Left lung (tissue), 10 donors: Measurements from ENCODE around the gene MMD2. TPM values are rescaled to one million over a fixed set of nuclear protein-coding genes. Genes with fewer than 3 reads are reported as not detected.
A peak's percentile ranks its signal among the peaks of the same experiment; 100 is the strongest.

Source experiments
- ATAC-seq: fragments of 200-7000 bp; cut with Tn5 transposase; one replicate; pipeline ENCODE4 v1.9.1; 2020; ENCODE audit warnings: moderate library complexity
- DNase-seq, 4 donors: peaks; one replicate each; pipeline ENCODE4 v3.0.0-alpha.2; 2013 to 2020
- H3K27ac ChIP-seq, 2 donors: fragments of 200-600 bp; sonication (generic) in 1 of 2; one replicate each; pipeline versions ENCODE4 v1.5.0 to v1.8.0; 2020 to 2021
- H3K27me3 ChIP-seq, 2 donors: fragments of 200-600 bp; sonication (generic) in 1 of 2; one replicate each; pipeline versions ENCODE4 v1.5.0 to v1.8.0; 2020 to 2021
- H3K36me3 ChIP-seq, 2 donors: fragments of 200-600 bp; sonication (generic) in 1 of 2; one replicate each; pipeline versions ENCODE4 v1.5.0 to v1.8.0; 2020 to 2021
- H3K4me1 ChIP-seq, 2 donors: fragments of 200-600 bp; one replicate each; pipeline ENCODE4 v1.8.0; 2021
- H3K4me3 ChIP-seq, 2 donors: fragments of 200-600 bp; sonication (generic) in 1 of 2; one replicate each; pipeline versions ENCODE4 v1.5.0 to v1.8.0; 2020 to 2021; ENCODE audit warnings: mild to moderate bottlenecking in 1 of 2
- H3K9me3 ChIP-seq, 2 donors: fragments of 200-600 bp; sonication (generic) in 1 of 2; one replicate each; pipeline versions ENCODE4 v1.5.0 to v1.8.0; 2020 to 2021
- intact Hi-C, 2 donors: fragments of 100-400 bp; cut with DNase I; formaldehyde crosslinking; loops; one replicate each; pipeline versions ENCODE4 v1.11.2 to v1.14.2; 2022
- polyA plus RNA-seq, 6 donors: library from polyadenylated mRNA; unstranded; fragments of 120-200 nt; gene quantifications; one replicate each; pipeline ENCODE4 v1.2.1, GENCODE V29; 2013; ENCODE audit not compliant: insufficient read length in 6 of 6
- total RNA-seq, 2 donors: library from RNA; stranded (reverse); fragmentation: NEBNext Ultra II Directional; extraction: Animal tissue kit (Norgen Biotek cat#: 25700); gene quantifications; one replicate each; pipeline ENCODE4 v1.2.1, GENCODE V29; 2021
- TF ChIP-seq, protein P1 (sequence below), 2 donors: fragments of 200-600 bp; sonication (generic) in 1 of 2; IDR thresholded peaks; one replicate each; pipeline versions ENCODE4 v1.5.0 to v1.8.0; 2021; ENCODE audit warnings: antibody characterized with exemption in 2 of 2
- donor health status: DM: no; HTN: yes; CAD: no.
- donor health status: DM: no; HTN: no; CAD: no.

Gene MMD2
- total and polyA plus RNA-seq, 8 donors: 0.06 to 0.17 TPM; not detected in 6

DNA sequence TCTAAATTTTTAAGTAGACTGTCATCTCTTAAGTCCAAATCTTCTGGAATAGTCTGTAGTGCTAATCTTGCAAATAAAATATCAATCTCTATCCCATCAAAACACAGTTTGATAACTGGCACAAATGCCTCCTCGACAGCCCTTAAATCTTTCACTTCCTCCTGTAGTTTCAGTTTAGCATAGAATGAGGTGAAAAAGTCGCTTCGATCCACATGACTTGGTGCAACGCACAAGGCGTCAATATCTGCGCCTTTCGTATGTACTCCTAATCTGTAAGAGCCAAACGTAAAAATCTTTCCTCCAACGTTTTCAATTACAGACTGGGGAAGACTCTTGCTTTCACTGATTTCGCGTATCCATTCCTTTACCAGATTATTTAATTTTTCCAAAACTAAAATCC is 97.8 kb downstream of the MMD2 start:
- Histone ChIP-seq H3K4me1 (no peaks in the 10 kb centered on the region), H3K27ac (no peak overlapping the region), H3K9me3 (no peaks in the 10 kb centered on the region), H3K36me3 (no peaks in the 10 kb centered on the region), H3K4me3 (peak overlapping the region in 1 of 2 donors; percentile 6), H3K27me3 (peaks cover 0 to 20% of the 10 kb centered on the region in 2 donors)
- TF ChIP-seq, protein P1, sequence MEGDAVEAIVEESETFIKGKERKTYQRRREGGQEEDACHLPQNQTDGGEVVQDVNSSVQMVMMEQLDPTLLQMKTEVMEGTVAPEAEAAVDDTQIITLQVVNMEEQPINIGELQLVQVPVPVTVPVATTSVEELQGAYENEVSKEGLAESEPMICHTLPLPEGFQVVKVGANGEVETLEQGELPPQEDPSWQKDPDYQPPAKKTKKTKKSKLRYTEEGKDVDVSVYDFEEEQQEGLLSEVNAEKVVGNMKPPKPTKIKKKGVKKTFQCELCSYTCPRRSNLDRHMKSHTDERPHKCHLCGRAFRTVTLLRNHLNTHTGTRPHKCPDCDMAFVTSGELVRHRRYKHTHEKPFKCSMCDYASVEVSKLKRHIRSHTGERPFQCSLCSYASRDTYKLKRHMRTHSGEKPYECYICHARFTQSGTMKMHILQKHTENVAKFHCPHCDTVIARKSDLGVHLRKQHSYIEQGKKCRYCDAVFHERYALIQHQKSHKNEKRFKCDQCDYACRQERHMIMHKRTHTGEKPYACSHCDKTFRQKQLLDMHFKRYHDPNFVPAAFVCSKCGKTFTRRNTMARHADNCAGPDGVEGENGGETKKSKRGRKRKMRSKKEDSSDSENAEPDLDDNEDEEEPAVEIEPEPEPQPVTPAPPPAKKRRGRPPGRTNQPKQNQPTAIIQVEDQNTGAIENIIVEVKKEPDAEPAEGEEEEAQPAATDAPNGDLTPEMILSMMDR (IDR thresholded peaks at IDR 0.05): no peak
- ATAC-seq (no peak), DNase-seq (no peak)
- intact Hi-C loops: no loop called here

DNA sequence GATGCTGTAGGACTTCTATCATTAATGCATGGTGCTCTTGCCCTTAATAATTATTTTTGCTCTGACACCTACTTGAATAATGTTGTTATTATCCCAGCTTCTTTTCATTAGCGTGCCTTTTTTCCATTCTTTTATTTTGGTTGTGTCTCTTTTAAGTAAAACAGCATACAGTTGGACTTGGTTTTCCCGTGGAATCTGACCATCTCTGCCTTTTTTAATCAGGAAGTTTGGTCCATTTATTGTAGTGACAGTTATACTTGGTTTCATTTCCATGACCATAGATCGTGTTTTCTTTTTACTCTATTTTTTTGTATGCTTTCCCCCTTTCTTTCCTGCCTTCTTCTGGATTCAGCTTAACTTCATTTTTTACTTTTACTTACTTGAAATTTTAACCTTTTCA is 101.8 kb downstream of the MMD2 start:
- TF ChIP-seq, protein P1 (IDR thresholded peaks at IDR 0.05): no peak
- intact Hi-C loops: no loop called here
- Histone ChIP-seq H3K4me3 (no peak overlapping the region), H3K27me3 (peaks cover 0 to 10% of the 10 kb centered on the region in 2 donors), H3K4me1 (no peaks in the 10 kb centered on the region), H3K36me3 (no peaks in the 10 kb centered on the region), H3K27ac (no peak overlapping the region), H3K9me3 (no peaks in the 10 kb centered on the region)
- DNase-seq (no peak), ATAC-seq (no peak)

DNA sequence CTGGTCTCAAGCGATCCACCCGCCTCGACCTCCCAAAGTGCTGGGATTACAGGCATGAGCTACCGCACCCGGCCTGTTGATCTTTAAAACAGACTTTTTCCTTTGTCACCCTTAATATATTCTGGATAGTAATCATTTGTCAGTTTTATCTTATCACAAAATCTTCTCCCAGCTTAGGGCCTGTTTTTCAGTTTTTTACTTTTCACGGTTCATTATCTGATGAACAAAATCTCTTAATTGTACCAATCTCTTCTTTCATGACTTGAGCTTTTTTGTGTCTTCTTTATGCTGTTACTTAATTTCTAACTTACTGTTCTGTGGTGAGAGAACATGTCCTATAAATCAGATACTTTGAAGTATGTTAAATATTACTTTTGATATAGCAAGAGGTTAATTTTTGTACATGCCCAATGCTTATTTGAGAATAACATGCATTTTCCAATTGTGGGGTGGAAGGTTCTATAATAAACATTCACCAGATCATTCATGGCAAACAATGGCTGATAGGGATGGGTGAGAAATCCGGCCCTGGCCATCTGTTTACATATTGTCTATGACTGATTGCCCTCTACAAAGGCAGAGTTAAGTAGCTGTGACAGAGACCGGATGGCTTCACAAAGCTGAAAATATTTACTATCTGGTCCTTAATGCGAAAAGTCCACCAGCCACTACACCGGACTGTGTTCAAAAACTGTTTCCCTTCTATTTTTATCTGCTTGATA is 102.5 kb downstream of the MMD2 start:
- H3K36me3 ChIP-seq: no peaks in the 10 kb centered on the region
- ATAC-seq (no peak), DNase-seq (peak in 2 of 4 donors; percentile 30 to 51)
- no peak overlapping the region for H3K4me3 ChIP-seq
- H3K27ac ChIP-seq: no peak overlapping the region
- TF ChIP-seq, protein P1 (IDR thresholded peaks at IDR 0.05): no peak
- intact Hi-C loops: no loop called here
- H3K27me3 ChIP-seq: peaks cover 0 to 3% of the 10 kb centered on the region in 2 donors
- no peaks in the 10 kb centered on the region for H3K4me1 ChIP-seq
- H3K9me3 ChIP-seq: no peaks in the 10 kb centered on the region

Other genes starting within 250 kb of the MMD2 start
- gene AP5Z1, start 183.6 kb downstream of the MMD2 start, total RNA-seq: 10 to 100 TPM; 37.1 to 49.5 TPM
- 10 to 100 TPM; 16.9 to 30.2 (median 19.1) TPM for gene AP5Z1, start 183.6 kb downstream of the MMD2 start, polyA plus RNA-seq
- under 1 TPM; 0.17 to 0.24 TPM for gene PAPOLB, start 97.2 kb downstream of the MMD2 start, total RNA-seq
- under 1 TPM; 0.07 to 0.15 (median 0.12) TPM for gene PAPOLB, start 97.2 kb downstream of the MMD2 start, polyA plus RNA-seq
- gene RADIL, start 75.5 kb downstream of the MMD2 start, total RNA-seq: 1 to 10 TPM; 6.2 to 8.0 TPM
- gene RADIL, start 75.5 kb downstream of the MMD2 start, polyA plus RNA-seq: 10 to 100 TPM in 2 of 6 donors, 1 to 10 TPM in 4; 8.0 to 14.7 (median 9.6) TPM
- 10 to 100 TPM in 1 of 2 donors, 1 to 10 TPM in 1; 9.7 to 11.0 TPM for gene RBAK, start 86.7 kb upstream of the MMD2 start, total RNA-seq
- 10 to 100 TPM; 17.7 to 22.0 (median 20.6) TPM for gene RBAK, start 86.7 kb upstream of the MMD2 start, polyA plus RNA-seq
- 10 to 100 TPM; 53.5 TPM for gene WIPI2, start 231.0 kb upstream of the MMD2 start, total RNA-seq
- 10 to 100 TPM; 55.6 to 69.8 (median 62.5) TPM for gene WIPI2, start 231.0 kb upstream of the MMD2 start, polyA plus RNA-seq